CD4-positive, alpha-beta T cell treated with Interleukin-2 at 100 ng/mL for 4 hours (primary cell): Measurements from ENCODE around the gene RPS16.

Source experiments
- DNase-seq: peaks from one replicate; pipeline ENCODE4 v3.0.0-alpha.2; 2020; ENCODE audit warnings: low spot score

RPS16 gene

DNA sequence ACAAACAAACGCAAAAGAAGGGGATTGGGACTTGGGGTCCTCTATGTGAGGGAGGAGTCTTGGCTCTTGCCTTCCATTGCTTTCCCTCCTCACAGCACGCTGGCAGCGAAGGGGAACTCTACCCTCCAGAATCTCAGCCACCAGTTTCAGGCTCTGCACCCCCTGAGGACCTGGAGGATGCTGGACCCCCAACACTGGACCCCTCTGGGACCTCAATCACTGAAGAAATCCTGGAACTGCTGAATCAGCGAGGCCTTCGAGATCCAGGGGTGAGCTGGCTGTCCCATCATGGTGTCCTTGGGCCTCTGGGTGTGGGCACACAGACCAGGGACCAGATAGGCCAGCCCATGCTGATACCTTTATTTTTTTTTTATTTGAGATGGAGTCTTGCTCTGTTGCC lies 13.7 kb downstream of the RPS16 start:
- DNase-seq: no peak

DNA sequence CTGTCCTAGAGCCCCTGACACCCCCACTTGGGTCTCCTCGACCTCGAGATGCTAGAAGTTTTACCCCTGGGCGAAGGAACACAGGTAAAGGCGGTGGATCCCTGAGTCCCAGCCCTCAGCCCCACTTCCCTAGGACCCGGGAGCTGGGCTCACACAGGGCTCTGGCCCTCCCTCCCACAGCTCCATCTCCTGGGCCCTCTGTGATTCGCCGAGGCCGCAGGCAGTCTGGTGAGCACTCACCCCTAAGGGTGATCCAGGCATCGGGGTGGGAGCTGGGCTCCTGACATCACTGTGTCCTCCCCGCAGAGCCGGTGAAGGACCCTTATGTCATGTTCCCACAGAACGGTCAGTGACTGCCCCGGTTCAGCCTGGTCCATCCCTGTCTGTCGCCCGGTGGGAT lies 15.0 kb downstream of the RPS16 start:
- DNase-seq: no peak

DNA sequence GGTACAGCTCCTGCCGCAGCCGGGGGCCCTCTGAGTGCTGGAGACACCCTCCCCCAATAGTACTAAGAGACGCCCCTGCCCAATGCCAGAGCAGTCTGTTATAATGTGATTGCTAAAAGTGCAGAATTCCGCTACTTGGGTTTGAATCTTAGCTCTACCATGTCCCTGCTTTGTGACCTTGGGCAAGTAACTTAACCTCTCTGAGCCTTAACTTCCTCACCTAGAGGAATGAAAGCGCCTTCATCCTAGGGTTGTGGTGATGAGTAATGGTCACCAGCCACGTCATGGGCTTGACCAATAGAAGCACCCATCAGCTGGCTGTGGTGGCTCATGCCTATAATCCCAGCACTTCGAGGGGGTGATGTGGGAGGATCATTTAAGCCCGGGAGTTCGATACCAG lies 16.7 kb downstream of the RPS16 start:
- DNase-seq: no peak

DNA sequence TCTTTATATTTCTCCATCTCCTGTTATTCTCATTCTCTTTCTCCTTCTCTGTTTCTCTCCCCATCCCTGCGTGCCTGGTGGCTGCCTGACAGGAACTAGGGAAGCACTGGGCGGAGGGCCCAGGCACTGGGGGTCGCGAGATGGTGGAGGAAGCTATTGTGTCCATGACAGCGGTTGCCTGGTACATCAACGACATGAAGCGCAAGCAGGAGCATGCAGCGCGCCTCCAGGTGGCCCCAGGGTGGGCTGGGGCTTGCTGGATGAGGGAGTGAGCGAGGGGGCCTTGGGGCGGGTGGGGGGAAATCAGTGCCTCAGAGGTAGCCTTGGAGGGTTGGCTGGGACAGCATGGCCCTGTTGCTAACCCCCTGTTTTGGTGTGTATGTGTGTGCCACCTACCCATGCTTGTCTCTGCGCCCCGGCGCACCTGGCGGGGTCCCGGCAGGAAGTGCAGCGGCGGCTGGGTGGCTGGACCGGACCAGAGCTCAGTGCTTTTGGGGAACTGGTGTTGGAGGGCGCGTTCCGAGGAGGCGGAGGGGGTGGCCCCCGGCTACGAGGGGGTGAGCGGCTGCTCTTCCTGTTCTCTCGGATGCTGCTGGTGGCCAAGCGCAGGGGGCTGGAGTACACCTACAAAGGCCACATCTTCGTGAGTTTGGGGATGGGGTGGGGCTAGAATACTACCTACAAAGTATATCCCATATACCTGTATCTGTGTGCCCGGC lies 18.1 kb downstream of the RPS16 start:
- no peak for DNase-seq

DNA sequence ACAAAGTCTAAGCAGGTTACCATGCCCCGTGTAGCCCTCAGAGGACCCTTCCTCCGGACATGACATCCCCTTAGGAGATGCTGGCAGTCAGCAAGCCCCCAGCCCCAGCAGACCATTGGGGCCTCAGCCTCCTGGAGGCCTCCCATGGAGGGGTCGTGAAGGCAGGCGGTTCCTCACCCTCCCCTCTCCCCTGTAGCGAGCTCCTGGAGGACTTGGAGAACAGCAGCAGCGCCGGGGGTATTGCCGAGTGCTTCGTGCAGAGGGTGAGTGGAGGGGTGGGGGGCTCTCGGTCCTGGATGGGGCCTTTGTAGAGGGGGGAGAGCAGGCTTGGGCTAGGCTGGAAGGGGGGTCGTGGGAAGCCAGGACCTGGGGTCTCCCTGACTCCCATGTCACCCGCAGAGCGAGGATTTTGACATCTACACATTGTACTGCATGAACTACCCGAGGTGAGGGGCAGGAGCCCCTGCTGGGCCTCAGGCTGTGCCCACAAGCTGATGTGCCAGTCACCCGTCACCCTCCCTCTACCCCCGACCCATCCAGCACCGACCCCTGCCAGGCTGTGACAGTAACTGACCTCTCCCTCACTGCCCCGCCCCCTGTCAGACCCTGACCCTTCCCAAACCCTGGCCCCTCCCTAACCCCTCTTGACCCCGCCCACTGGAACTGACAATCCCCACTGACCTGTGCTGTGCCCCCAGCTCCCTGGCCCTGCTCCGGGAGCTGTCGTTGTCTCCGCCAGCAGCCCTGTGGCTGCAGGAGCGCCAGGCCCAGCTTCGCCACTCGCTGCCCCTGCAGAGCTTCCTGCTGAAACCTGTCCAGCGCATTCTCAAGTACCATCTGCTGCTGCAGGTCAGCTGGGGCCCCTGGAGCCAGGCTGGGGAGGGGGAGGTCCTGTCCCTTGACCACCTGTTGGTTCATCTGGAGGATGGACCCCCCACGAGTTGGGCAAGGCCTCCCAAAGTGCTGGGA lies 19.3 kb downstream of the RPS16 start:
- no peak for DNase-seq

DNA sequence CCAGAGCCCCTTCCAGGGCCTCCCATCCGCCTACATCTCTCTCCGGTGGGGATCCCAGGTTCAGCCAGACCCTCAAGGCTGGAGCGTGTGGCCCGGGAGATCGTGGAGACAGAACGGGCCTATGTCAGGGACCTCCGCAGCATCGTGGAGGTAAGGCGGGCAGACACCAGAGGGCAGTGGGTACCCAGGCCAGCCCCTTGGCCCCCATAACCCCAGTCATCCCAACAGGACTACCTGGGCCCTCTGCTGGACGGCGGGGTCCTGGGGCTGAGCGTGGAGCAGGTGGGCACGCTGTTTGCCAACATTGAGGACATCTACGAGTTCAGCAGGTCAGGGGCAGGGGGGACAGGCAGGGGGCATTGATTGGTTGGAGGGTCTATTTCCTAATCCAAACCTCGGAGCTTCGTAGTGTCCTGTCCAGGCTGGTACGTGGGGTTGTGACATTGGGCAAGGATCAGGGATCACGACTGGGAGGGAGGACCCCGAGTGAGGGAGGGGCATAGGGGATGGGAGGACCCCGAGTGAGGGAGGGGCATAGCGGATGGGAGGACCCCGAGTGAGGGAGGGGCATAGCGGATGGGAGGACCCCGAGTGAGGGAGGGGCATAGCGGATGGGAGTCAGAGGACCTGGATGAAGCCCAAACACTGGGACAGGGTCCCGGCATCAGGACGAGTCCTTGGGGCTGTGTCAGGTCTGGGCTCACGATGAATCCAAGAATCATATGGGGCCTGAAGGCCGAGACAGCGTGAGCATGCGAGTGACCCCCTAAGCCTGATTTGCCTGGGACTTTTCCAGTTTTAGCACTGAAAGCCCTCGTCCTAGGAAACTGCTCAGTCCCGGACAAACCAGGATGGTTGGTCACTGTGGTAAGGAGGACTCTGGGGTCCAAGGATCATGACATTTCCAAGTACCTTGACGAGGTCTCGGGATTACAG lies 20.4 kb downstream of the RPS16 start:
- DNase-seq: no peak

DNA sequence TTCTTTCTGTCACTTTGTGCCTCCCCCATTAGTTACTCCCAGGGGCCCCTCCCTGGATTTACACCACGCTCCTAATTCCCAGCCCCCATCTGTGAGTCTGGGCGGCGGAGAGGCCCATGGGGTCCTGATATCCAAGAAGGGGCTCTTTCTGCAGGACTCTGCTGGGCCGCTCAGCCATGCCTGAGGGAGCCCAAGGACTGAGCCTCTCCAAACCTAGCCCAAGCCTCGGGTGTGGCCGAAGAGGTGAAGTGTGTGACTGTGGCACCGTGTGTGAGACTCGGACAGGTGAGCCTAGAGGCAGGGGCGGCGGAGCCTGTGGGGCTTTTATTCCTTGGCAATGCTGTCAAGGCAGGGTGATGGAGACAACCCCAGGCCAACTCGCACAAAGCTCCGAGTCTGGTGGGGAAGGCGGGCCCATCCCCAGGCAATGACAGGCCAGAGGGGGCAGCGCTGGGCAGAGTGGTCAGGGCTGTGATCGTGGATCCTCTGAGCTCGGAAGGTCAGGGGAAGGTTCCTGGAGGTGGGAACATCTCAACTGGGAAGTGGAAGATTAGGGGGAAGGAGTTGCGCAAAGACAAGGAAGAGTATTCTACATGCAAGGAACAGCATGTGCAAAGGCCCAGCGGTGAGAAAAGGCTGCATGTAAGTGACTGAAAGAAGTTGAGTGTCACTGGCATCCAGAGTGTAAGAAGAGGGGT lies 21.7 kb downstream of the RPS16 start:
- no peak for DNase-seq

DNA sequence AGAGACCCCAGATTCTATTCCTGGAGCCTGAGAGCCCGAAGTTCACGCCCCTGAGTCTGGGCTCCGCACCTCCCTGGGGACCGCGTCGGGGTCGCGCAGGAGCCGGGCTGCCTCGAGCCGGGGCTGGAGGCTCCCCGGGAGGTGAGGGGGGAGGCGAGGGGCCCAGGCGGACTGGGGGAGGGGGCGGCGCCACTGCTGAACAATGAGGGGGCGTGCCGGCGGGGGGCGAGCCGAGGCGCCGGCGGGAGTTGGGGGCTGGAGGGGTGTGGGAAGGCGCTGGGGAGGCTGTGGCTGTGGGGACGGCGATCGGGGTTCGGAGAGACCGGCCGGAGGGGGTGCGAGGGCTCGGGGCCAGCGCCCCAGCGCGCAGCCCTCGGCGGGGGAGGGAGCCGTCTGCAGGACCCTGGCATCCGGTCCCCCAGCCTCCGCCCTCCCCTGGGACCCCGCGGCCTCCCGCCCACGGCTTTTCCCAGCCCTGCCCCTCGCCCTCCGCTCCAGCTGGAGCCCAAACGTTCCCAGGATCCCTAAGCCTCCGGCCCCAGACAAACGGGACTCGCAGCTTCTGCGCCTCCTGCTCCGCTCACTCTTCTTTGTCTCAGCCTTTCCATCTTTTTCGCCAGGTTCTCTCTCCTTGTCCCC lies 22.4 kb downstream of the RPS16 start:
- DNase-seq: no peak

DNA sequence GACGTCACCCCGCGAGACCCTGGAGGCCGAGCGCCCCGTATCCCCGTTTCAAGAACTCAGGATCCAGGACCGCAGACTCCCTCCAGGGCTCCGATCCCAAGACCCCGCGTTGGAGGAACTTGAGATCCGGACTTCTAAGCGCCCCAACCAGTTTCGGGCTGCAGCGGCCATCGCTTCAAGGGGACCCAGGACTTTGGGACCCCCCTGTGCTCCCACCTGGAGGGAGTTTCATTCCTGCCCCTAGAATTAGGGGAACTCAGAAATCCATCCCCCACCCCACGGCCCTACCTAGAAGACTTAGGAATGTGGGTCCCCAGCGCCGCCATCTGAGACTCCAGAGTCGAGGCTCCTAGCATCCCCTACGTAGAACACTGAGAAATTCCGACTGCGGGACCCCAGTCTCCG lies 22.9 kb downstream of the RPS16 start:
- DNase-seq: no peak

DNA sequence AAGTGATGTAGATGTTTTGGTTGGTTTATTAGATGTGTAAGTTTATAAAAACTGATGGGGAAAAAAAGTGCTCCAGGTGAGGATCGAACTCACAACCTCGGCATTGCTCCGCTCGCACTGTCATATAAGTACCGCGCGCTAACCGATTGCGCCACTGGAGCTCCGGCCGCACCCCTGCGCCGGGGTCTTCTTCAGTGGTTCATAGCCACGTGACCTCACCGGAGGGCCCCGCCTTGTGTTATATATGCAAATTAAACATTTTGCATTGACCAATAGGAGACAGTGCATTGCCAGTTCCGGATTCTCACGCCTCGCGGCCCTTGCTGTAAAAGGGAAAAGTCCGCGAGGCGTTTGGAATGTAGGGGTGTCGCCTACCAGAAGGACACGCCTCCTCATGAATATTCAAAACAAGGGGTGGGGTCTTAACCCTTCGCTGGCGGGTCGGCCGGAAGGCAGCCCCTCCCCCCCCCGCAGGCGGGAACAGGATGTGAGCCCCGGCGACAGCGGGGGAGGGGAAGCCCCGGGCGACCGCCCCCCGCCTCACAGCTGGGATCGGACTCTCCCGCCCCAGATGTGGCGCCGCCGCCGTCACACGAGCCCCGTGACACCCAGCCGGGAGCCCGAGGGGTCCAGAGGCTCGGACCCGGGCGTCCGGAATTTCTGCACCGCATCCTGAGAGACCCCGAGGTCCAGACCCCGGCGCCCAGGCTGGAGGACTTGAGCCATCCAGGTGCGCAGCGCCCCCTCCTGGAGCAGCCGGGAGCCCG lies 23.5 kb downstream of the RPS16 start, which contains the start of gene PLEKHG2:
TSS of gene PLEKHG2 (plus strand) at position 570 of the 767 bp plus-strand sequence. CDS start 1,418 bp downstream, outside the sequence.
- peak; percentile 98 for DNase-seq

DNA sequence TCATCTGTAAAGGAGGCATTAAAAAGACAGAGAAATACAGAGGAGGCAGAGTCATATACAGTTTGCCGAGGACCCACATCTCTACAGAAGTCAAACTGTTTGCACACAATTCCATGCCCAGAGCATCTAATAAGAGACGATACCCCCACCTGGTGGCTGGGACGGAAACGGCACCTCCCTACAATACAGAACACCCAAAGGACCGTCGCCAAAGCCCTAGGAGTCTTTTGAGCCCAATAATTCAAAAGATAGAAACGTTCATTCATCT lies 24.0 kb downstream of the RPS16 start:
- peak; percentile 95 for DNase-seq

DNA sequence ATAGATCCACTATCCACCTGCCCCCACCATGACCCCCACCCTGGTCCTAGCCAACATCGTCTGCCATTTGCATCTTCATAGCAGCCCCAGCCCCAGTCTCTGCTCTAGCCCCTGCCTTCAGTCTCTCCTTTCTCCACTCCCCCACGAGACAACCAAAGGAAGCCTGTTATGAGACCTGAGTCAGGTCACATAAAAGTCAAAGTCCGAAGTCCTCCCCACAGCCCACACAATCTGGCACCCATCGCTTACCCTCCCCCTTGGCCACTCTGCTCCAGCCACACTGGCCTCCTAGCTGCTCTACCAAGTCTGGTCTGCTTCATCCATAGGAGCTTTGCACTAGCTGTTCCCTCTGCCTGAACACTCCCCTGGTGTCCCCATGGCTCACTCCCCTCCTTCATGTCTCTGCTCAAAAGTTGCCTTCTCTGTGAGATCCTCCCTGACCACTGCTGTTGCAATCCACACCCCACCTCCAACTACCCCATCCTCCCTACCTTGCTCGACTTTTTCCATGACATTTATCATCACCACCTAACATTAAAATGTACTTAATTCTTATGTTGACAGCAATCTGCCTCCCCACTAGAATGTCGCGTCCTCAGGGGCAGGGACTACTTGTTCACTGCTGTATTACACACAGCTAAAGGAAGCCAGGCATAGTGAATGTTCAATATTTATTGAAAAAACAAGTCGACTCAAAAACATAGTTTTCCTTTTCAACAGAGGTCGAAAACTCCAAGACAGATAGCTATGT lies 24.5 kb downstream of the RPS16 start:
- no peak for DNase-seq

DNA sequence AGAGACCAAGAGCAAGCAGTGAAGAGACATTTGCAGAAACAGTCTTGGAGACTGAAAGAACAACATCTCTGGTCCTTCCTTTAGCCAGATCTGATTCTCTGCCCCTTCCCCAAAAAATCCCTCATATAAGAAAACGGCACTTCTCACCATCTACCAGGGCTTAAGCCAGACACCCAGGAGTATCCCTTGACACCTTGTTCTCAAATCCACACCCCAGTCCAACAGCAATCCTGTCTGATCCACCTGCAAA lies 25.0 kb downstream of the RPS16 start:
- no peak for DNase-seq

DNA sequence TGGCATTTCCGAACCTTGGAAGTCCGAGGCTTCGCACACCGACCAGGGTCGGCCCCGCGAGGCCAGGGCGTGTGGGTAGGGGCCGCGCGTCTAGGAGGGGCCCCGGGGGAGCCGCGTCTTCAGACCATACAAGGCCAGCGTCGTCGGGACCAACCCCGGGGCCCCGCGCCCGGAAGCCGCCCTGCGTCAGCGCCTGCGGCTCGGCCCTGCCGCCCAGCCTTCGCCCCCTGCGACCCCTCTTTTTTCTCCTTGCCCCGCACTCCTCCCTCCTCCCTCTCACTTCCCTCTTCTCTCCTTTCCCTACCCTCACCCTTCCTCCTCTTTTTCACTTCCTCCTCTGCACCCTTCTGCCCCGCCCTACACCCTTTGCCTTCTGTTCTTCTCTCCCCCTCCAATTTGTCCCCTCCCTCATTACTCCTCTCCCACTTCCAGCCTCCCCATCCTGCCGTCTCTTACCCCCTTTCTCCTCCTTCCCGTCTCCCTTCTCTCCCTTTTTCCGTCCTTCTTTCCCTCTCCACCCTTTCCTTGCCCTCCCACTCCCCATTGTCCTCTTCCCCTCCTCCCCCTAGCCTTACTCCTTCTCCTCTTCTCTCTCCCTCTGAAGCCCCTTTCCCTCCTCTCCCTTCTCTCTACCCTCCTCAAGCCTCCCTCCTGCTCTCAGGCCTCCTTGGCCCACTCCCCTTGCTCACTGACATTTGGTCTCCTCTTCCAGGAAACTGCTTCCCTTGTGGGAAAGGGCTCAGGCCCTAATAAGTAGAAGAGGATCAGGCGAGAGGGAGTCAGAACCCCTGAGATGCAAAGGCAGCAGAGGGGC lies 25.5 kb downstream of the RPS16 start:
- DNase-seq: peak; percentile 63

DNA sequence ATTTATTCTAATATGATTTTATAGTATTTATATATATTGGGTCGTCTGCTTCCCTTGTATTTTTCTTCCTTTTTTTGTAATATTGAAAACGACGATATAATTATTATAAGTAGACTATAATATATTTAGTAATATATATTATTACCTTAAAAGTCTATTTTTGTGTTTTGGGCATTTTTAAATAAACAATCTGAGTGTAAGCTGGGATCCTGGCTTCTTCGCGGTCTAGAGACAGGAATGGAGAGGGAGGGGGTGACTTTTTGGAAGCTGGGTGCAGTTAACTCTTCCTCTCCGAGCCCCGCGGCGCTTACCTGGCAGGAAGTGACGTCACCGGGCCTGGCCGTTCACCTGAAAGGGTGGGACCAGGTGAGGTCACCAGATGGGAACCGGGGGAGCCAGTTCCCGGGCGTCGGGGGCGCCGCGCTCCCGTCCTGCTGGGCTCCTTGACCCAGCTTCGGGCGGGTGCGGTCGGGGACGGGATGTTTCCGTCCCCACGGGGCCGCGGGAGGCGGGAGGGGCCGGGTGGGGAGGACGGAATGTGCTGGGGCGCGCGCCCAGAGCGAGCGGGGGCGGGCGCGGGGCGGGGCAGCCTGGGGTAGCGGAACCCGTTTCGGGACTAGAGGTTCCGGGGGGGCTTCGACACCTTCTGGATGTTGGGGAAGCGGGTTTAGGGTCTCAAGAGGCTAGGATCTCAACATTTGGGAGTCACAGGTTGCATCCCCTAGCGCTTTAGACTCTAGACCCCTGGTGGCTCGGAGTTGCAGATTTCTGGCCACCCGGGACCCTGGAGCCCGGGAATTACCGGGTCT lies 26.3 kb downstream of the RPS16 start:
- peak; percentile 86 for DNase-seq

DNA sequence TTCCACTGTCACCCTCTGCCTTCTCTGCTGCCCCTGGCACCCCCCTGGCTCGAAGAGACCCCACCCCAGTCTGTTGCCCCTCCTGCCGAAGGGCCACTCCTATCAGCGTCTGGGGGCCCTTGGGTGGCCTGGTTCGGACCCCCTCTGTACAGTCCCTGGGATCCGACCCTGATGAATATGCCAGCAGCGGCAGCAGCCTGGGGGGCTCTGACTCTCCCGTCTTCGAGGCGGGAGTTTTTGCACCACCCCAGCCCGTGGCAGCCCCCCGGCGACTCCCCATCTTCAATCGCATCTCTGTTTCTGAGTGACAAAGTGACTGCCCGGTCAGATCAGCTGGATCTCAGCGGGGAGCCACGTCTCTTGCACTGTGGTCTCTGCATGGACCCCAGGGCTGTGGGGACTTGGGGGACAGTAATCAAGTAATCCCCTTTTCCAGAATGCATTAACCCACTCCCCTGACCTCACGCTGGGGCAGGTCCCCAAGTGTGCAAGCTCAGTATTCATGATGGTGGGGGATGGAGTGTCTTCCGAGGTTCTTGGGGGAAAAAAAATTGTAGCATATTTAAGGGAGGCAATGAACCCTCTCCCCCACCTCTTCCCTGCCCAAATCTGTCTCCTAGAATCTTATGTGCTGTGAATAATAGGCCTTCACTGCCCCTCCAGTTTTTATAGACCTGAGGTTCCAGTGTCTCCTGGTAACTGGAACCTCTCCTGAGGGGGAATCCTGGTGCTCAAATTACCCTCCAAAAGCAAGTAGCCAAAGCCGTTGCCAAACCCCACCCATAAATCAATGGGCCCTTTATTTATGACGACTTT lies 27.1 kb downstream of the RPS16 start:
- DNase-seq: peak; percentile 32

DNA sequence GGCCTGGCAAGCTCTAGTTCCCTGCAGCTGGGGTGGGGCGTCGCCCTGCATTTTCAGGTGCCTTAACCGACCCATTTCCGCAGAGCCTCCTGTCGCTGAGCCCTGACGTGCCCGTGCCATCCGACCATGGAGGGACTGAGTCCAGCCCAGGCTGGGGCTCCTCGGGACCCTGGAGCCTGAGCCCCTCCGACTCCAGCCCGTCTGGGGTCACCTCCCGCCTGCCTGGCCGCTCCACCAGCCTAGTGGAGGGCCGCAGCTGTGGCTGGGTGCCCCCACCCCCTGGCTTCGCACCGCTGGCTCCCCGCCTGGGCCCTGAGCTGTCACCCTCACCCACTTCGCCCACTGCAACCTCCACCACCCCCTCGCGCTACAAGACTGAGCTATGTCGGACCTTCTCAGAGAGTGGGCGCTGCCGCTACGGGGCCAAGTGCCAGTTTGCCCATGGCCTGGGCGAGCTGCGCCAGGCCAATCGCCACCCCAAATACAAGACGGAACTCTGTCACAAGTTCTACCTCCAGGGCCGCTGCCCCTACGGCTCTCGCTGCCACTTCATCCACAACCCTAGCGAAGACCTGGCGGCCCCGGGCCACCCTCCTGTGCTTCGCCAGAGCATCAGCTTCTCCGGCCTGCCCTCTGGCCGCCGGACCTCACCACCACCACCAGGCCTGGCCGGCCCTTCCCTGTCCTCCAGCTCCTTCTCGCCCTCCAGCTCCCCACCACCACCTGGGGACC lies 27.9 kb downstream of the RPS16 start:
- DNase-seq: peak; percentile 76
